Measurements from ENCODE around the gene FADS6. TPM values are rescaled to one million over a fixed set of nuclear protein-coding genes. Genes with fewer than 3 reads are reported as not detected.
A peak's percentile ranks its signal among the peaks of the same experiment; 100 is the strongest.

Gene FADS6
- total and polyA plus RNA-seq, 2 of the 13 experiments (the other 11 are each of a cell fraction or from before 2014, with no cell fraction given) = 0.11 TPM

GRCh38 chr17:74863420-74864296, 29.8 kb downstream of the FADS6 start:
- H3K9me3 ChIP-seq (ENCODE audit: low read length) = no peaks in the 10 kb centered on the region
- no peak for DNase-seq (ENCODE audit: low spot score)
- POLR2A ChIA-PET = interaction anchor here (1.1 to 3.9 kb wide), 3 partner anchors 8 to 127 kb away, joined by 5 to 55 read pairs (median 7); partner anchors contain the start of genes FDXR and RAB37
- no peak for FAIRE-seq
- H3K79me2 ChIP-seq (ENCODE audit: insufficient read depth, low read length) = no peaks in the 10 kb centered on the region
- in situ Hi-C loops (cut with HindIII; ENCODE audit: extremely low pct_ligation_motif_present, low pct_unique_long_range_greater_than_20kb) = loop anchor here (5.0 kb wide), 1 partner anchor 71 kb away; no protein-coding TSS in a partner anchor
- H3K4me1 ChIP-seq (ENCODE audit: insufficient read depth, low read length) = peaks cover 45% of the 10 kb centered on the region
- no peak overlapping the region for H2AFZ ChIP-seq (ENCODE audit: low read length)
- WGBS (ENCODE audit: low lambda C conversion rate) = 89% methylated on average over 22 of the region's 25 CpGs
- ATAC-seq = no peak
- H4K20me1 ChIP-seq (ENCODE audit: insufficient read depth, low read length) = no peaks in the 10 kb centered on the region
- H3K27ac ChIP-seq (ENCODE audit: extremely low read length, insufficient read depth, low read length) = no peak overlapping the region
- intact Hi-C loops (cut with micrococcal nuclease; ENCODE audit: unreplicated experiment) = loop anchor here (2.0 to 10.0 kb wide), 3 partner anchors 21 to 209 kb away; no protein-coding TSS in a partner anchor
- H3K4me3 ChIP-seq (replicated peaks in 1 of 3; ENCODE audit: insufficient read depth in 1 of 3, low read depth in 2 of 3, low read length in 3 of 3) = no peak overlapping the region
- CTCF ChIA-PET (ENCODE audit: low intra/inter-chr PET ratio, low total read pairs) = interaction anchor here (1.7 to 2.6 kb wide), 5 partner anchors 21 to 119 kb away, joined by 5 to 30 read pairs (median 8); no protein-coding TSS in a partner anchor
- no peak overlapping the region for H3K9ac ChIP-seq (ENCODE audit: insufficient read depth, low read depth, low read length)
- peaks cover 3 to 4% of the 10 kb centered on the region in 2 experiments; a peak in 3 of 5 replicates for H3K36me3 ChIP-seq (replicated peaks in 1 of 2; ENCODE audit: control insufficient read depth in 1 of 2, insufficient read depth in 2 of 2, low read length in 2 of 2)
- TSS peak; percentile 51 for BruUV-seq (replicated peaks)
- H3K27me3 ChIP-seq (ENCODE audit: control insufficient read depth in 1 of 2, insufficient read depth in 2 of 2, low read length in 2 of 2) = peaks cover 7 to 23% of the 10 kb centered on the region in 2 experiments; a peak in 4 of 5 replicates
- no peak overlapping the region for H3K4me2 ChIP-seq (ENCODE audit: low read depth, low read length)
- TF ChIP-seq ZNF609 (CRISPR knock-in tag; IDR thresholded peaks at IDR 0.05; ENCODE audit: borderline replicate concordance) (no peak), ARID4A (CRISPR knock-in tag; IDR thresholded peaks at IDR 0.05; ENCODE audit: borderline replicate concordance) (0 out of 2 replicates have a peak, but pooled peaks have one; percentile 12), TEAD3 (CRISPR knock-in tag; optimal IDR thresholded peaks at IDR 0.05; ENCODE audit: borderline replicate concordance) (no peak), POGK (CRISPR knock-in tag; conservative IDR thresholded peaks at IDR 0.05) (peak; percentile 77; the same call in 1 of the 2 replicates), ZNF205 (CRISPR knock-in tag; IDR thresholded peaks at IDR 0.05) (peak; percentile 90), SNAPC2 (CRISPR knock-in tag; IDR thresholded peaks at IDR 0.05) (no peak), IKZF4 (CRISPR knock-in tag; IDR thresholded peaks at IDR 0.05; ENCODE audit: borderline replicate concordance, low read depth, not compliant biosample characterization) (no peak), RORA (CRISPR knock-in tag; IDR thresholded peaks at IDR 0.05) (no peak), HOXD1 (CRISPR knock-in tag; IDR thresholded peaks at IDR 0.05) (no peak)
